Right cardiac atrium (tissue), 5 donors: ENCODE results near the gene FHIT. TPM values are rescaled to one million over a fixed set of nuclear protein-coding genes. Genes with fewer than 3 reads are reported as not detected.

Experiments used
- ATAC-seq, 2 donors: fragments of 200-7000 bp; cut with Tn5 transposase; one replicate each; pipeline versions ENCODE4 v1.8.0 to v1.9.1; 2020; ENCODE audit warnings: moderate library complexity in 2 of 2, mild to moderate bottlenecking in 1 of 2
- DNase-seq, 3 donors: peaks; one replicate each; pipeline ENCODE4 v3.0.0-alpha.2; 2020
- H3K27ac ChIP-seq: one replicate; pipeline ENCODE4 v1.5.1; 2013; ENCODE audit warnings: mild to moderate bottlenecking, low read length, control low read depth, moderate library complexity
- H3K27me3 ChIP-seq: one replicate; pipeline ENCODE4 v1.6.1; 2013; ENCODE audit not compliant: control insufficient read depth, insufficient read depth
- H3K4me1 ChIP-seq: one replicate; pipeline ENCODE4 v1.6.1; 2013; ENCODE audit warnings: low read length; ENCODE audit not compliant: control insufficient read depth, insufficient read depth
- H3K4me3 ChIP-seq: one replicate; pipeline ENCODE4 v1.5.1; 2013; ENCODE audit warnings: low read length, control low read depth
- H3K9me3 ChIP-seq: one replicate; pipeline ENCODE4 v1.6.1; 2013; ENCODE audit warnings: low read length; ENCODE audit not compliant: control insufficient read depth
- WGBS: extraction: QIAGEN DNeasy Blood & Tissue Kit; methylation state at CpG from one replicate; pipeline ENCODE4 v1.1.7; 2013; 5-methylcytosine and 5-hydroxymethylcytosine counted together
- intact Hi-C, 4 donors: fragments of 100-400 bp; cut with DNase I; formaldehyde crosslinking; loops; one replicate each; pipeline versions ENCODE4 v1.11.0 to v1.14.0; 2022 to 2023
- polyA plus RNA-seq: library from polyadenylated mRNA; stranded (reverse); fragments of 200-250 nt; gene quantifications from one replicate; pipeline ENCODE4 v1.2.3, GENCODE V29; 2013
- total RNA-seq, 4 donors: library from RNA; stranded (reverse); fragmentation: NEBNext Ultra II Directional; extraction: Animal tissue kit (Norgen Biotek cat#: 25700); gene quantifications; one replicate each; pipeline ENCODE4 v1.2.1, GENCODE V29; 2021
- donor health status: healthy with polysubstance abuse.
- donor health status: DM: no; HTN: yes; CAD: no.
- donor health status: DM: no; HTN: no; CAD: no.
- donor health status: DM: no; HTN: yes; CAD: no; lungs with severe emphysema.
- donor health status: DM: yes; HTN: yes; CAD: no.

Gene FHIT
- total and polyA plus RNA-seq, 5 donors, result 16.5 to 25.8 (median 21.4) TPM

- H3K27me3 ChIP-seq, result no peaks in the 10 kb centered on the region
- H3K9me3 ChIP-seq, result no peaks in the 10 kb centered on the region
- WGBS, result 59% methylated on average over 8 of the region's 8 CpGs
- ATAC-seq, result no peak
- H3K4me3 ChIP-seq, result no peak overlapping the region
- intact Hi-C loops, result no loop called here
- H3K4me1 ChIP-seq, result no peaks in the 10 kb centered on the region
- no peak overlapping the region for H3K27ac ChIP-seq
- DNase-seq, result no peak
Measured at GRCh38 chr3:60289341-60290121, 961.7 kb downstream of the FHIT start.

GRCh38 chr3:60282866-60283265, 968.4 kb downstream of the FHIT start:
- no peak overlapping the region for H3K4me3 ChIP-seq
- no peaks in the 10 kb centered on the region for H3K9me3 ChIP-seq
- no peak for DNase-seq
- H3K4me1 ChIP-seq, result no peaks in the 10 kb centered on the region
- no peak for ATAC-seq
- intact Hi-C loops, result no loop called here
- H3K27ac ChIP-seq, result no peak overlapping the region
- H3K27me3 ChIP-seq, result no peaks in the 10 kb centered on the region
- WGBS, result 92% methylated on average over 2 of the region's 2 CpGs

- Histone ChIP-seq H3K4me1 (no peaks in the 10 kb centered on the region), H3K9me3 (no peaks in the 10 kb centered on the region), H3K4me3 (no peak overlapping the region), H3K27me3 (no peaks in the 10 kb centered on the region), H3K27ac (no peak overlapping the region)
- no peak for ATAC-seq
- no peak for DNase-seq
- 83% methylated on average over 3 of the region's 3 CpGs for whole genome bisulfite sequencing
- intact Hi-C loops, result no loop called here
Measured at GRCh38 chr3:60281970-60282369, 969.3 kb downstream of the FHIT start.

GRCh38 chr3:60277361-60277800, 973.9 kb downstream of the FHIT start:
- H3K4me3 ChIP-seq, result no peak overlapping the region
- H3K27me3 ChIP-seq, result no peaks in the 10 kb centered on the region
- no peak overlapping the region for H3K27ac ChIP-seq
- H3K9me3 ChIP-seq, result no peaks in the 10 kb centered on the region
- no peaks in the 10 kb centered on the region for H3K4me1 ChIP-seq
- DNase-seq, result no peak
- WGBS, result 91% methylated on average over 6 of the region's 6 CpGs
- intact Hi-C loops, result no loop called here
- no peak for ATAC-seq

- 89% methylated on average over 2 of the region's 2 CpGs for WGBS
- intact Hi-C loops, result no loop called here
- Histone ChIP-seq H3K4me1 (no peaks in the 10 kb centered on the region), H3K4me3 (no peak overlapping the region), H3K9me3 (no peaks in the 10 kb centered on the region), H3K27ac (no peak overlapping the region), H3K27me3 (no peaks in the 10 kb centered on the region)
- no peak for ATAC-seq
- no peak for DNase-seq
Measured at GRCh38 chr3:60276615-60277014, 974.6 kb downstream of the FHIT start.

GRCh38 chr3:60274646-60275045, 976.6 kb downstream of the FHIT start:
- H3K27ac ChIP-seq, result no peak overlapping the region
- no peaks in the 10 kb centered on the region for H3K4me1 ChIP-seq
- H3K27me3 ChIP-seq, result no peaks in the 10 kb centered on the region
- H3K4me3 ChIP-seq, result no peak overlapping the region
- DNase-seq, result no peak
- H3K9me3 ChIP-seq, result no peaks in the 10 kb centered on the region
- intact Hi-C loops, result no loop called here
- ATAC-seq, result no peak

- H3K27ac ChIP-seq, result no peak overlapping the region
- intact Hi-C loops, result no loop called here
- no peaks in the 10 kb centered on the region for H3K27me3 ChIP-seq
- no peaks in the 10 kb centered on the region for H3K9me3 ChIP-seq
- DNase-seq, result no peak
- 74% methylated on average over 2 of the region's 2 CpGs for WGBS
- no peak for ATAC-seq
- H3K4me3 ChIP-seq, result no peak overlapping the region
- no peaks in the 10 kb centered on the region for H3K4me1 ChIP-seq
Measured at GRCh38 chr3:60274098-60274497, 977.2 kb downstream of the FHIT start.

GRCh38 chr3:60269829-60270266, 981.4 kb downstream of the FHIT start:
- no peaks in the 10 kb centered on the region for H3K4me1 ChIP-seq
- intact Hi-C loops, result no loop called here
- H3K27ac ChIP-seq, result no peak overlapping the region
- DNase-seq (no peak), ATAC-seq (no peak)
- no peak overlapping the region for H3K4me3 ChIP-seq
- no peaks in the 10 kb centered on the region for H3K27me3 ChIP-seq
- 83% methylated on average over 7 of the region's 7 CpGs for WGBS
- H3K9me3 ChIP-seq, result no peaks in the 10 kb centered on the region

- no peaks in the 10 kb centered on the region for H3K9me3 ChIP-seq
- no peaks in the 10 kb centered on the region for H3K27me3 ChIP-seq
- H3K4me3 ChIP-seq, result no peak overlapping the region
- H3K27ac ChIP-seq, result no peak overlapping the region
- ATAC-seq (no peak), DNase-seq (no peak)
- WGBS, result 57% methylated on average over 1 of the region's 1 CpG
- intact Hi-C loops, result no loop called here
- H3K4me1 ChIP-seq, result no peaks in the 10 kb centered on the region
Measured at GRCh38 chr3:60269377-60269776, 981.9 kb downstream of the FHIT start.

- WGBS, result 25% methylated on average over 2 of the region's 2 CpGs
- no peaks in the 10 kb centered on the region for H3K4me1 ChIP-seq
- no peaks in the 10 kb centered on the region for H3K9me3 ChIP-seq
- H3K4me3 ChIP-seq, result no peak overlapping the region
- intact Hi-C loops, result no loop called here
- ATAC-seq, result no peak
- no peak for DNase-seq
- no peaks in the 10 kb centered on the region for H3K27me3 ChIP-seq
- no peak overlapping the region for H3K27ac ChIP-seq
Measured at GRCh38 chr3:60268123-60268522, 983.1 kb downstream of the FHIT start.

GRCh38 chr3:60266444-60266843, 984.8 kb downstream of the FHIT start:
- no peak overlapping the region for H3K27ac ChIP-seq
- 88% methylated on average over 2 of the region's 2 CpGs for WGBS
- H3K27me3 ChIP-seq, result no peaks in the 10 kb centered on the region
- no peaks in the 10 kb centered on the region for H3K9me3 ChIP-seq
- no peak overlapping the region for H3K4me3 ChIP-seq
- no peaks in the 10 kb centered on the region for H3K4me1 ChIP-seq
- ATAC-seq (no peak), DNase-seq (no peak)
- intact Hi-C loops, result no loop called here

GRCh38 chr3:60263191-60263590, 988.1 kb downstream of the FHIT start:
- H3K27me3 ChIP-seq, result no peaks in the 10 kb centered on the region
- no peak for ATAC-seq

More at GRCh38 chr3:60263191-60263590, 988.1 kb downstream of the FHIT start:
- intact Hi-C loops, result no loop called here
- Histone ChIP-seq H3K9me3 (no peaks in the 10 kb centered on the region), H3K27ac (no peak overlapping the region), H3K4me1 (no peaks in the 10 kb centered on the region), H3K4me3 (no peak overlapping the region)
- DNase-seq, result no peak
